GM23338 (cell line): ENCODE results near the gene NUTF2. TPM values are rescaled to one million over a fixed set of nuclear protein-coding genes. Genes with fewer than 3 reads are reported as not detected.

Experiments
- ATAC-seq: fragments of 200-7000 bp; cut with Tn5 transposase; 3 replicates; pipeline ENCODE4 v1.9.1; 2020
- DNase-seq: peaks from one replicate; pipeline ENCODE4 v3.0.0-alpha.2; 2015; ENCODE audit warnings: low spot score
- H2AFZ ChIP-seq: fragments of 200-600 bp; sonication (generic); 2 replicates; pipeline ENCODE4 v1.8.0; 2016; ENCODE audit warnings: antibody characterized with exemption, mild to moderate bottlenecking, moderate library complexity
- H3F3A ChIP-seq: fragments of 200-600 bp; sonication (generic); replicated peaks from 2 replicates; pipeline ENCODE4 v1.8.0; 2017; ENCODE audit warnings: antibody characterized with exemption, mixed run types, low read depth
- H3K27ac ChIP-seq: fragments of 200-600 bp; sonication (generic); 2 replicates; pipeline ENCODE4 v1.6.1; 2016; ENCODE audit warnings: low read depth
- H3K27me3 ChIP-seq: fragments of 200-600 bp; sonication (generic); 2 replicates; pipeline ENCODE4 v1.8.0; 2016; ENCODE audit warnings: mild to moderate bottlenecking, mixed run types, moderate library complexity; ENCODE audit not compliant: insufficient read depth
- H3K36me3 ChIP-seq: fragments of 200-600 bp; sonication (generic); 2 replicates; pipeline ENCODE4 v1.8.0; 2016; ENCODE audit warnings: mild to moderate bottlenecking; ENCODE audit not compliant: insufficient read depth
- H3K4me1 ChIP-seq: fragments of 200-600 bp; sonication (generic); 2 replicates; pipeline ENCODE4 v1.8.0; 2016; ENCODE audit warnings: mild to moderate bottlenecking, moderate library complexity; ENCODE audit not compliant: insufficient read depth
- H3K4me2 ChIP-seq: fragments of 200-600 bp; sonication (generic); 2 replicates; pipeline ENCODE4 v1.7.1; 2017; ENCODE audit warnings: mixed run types
- H3K4me3 ChIP-seq: fragments of 200-600 bp; sonication (generic); 2 replicates; pipeline ENCODE4 v1.6.1; 2016; ENCODE audit warnings: mixed run types
- H3K79me2 ChIP-seq: fragments of 200-600 bp; sonication (generic); replicated peaks from 2 replicates; pipeline ENCODE4 v1.8.0; 2017; ENCODE audit warnings: mild to moderate bottlenecking; ENCODE audit not compliant: insufficient read depth
- H3K9me2 ChIP-seq: fragments of 200-600 bp; sonication (generic); 2 replicates; pipeline ENCODE4 v1.8.0; 2017; ENCODE audit not compliant: insufficient read depth
- H4K20me1 ChIP-seq: fragments of 200-600 bp; sonication (generic); replicated peaks from 2 replicates; pipeline ENCODE4 v1.8.0; 2017; ENCODE audit warnings: mild to moderate bottlenecking; ENCODE audit not compliant: insufficient read depth
- H3K27ac Mint-ChIP-seq: 2 replicates; pipeline ENCODE4 v1.8.0; 2020; ENCODE audit warnings: inconsistent platforms, mild to moderate bottlenecking, moderate library complexity, mixed read lengths
- H3K27me3 Mint-ChIP-seq: 3 replicates; pipeline ENCODE4 v1.8.0; 2022; ENCODE audit warnings: low read depth, mild to moderate bottlenecking, moderate library complexity, mixed read lengths, inconsistent platforms; ENCODE audit not compliant: insufficient read depth, poor library complexity
- H3K36me3 Mint-ChIP-seq: 3 replicates; pipeline ENCODE4 v1.8.0; 2021; ENCODE audit warnings: low read depth, mild to moderate bottlenecking, inconsistent platforms, moderate library complexity, mixed read lengths
- H3K4me1 Mint-ChIP-seq: 3 replicates; pipeline ENCODE4 v1.8.0; 2020; ENCODE audit warnings: mild to moderate bottlenecking, inconsistent platforms, mixed read lengths
- H3K4me3 Mint-ChIP-seq: 3 replicates; pipeline ENCODE4 v1.8.0; 2021; ENCODE audit warnings: moderate library complexity, mild to moderate bottlenecking, inconsistent platforms, mixed read lengths
- H3K9me3 Mint-ChIP-seq: 3 replicates; pipeline ENCODE4 v1.8.0; 2020; ENCODE audit warnings: moderate library complexity, mild to moderate bottlenecking, inconsistent platforms, mixed read lengths
- CREB1 ChIP-seq: fragments of 250-450 bp; sonication (Bioruptor Pico); IDR thresholded peaks from 2 replicates; pipeline ENCODE4 v1.5.0; 2020; ENCODE audit warnings: low read depth, mild to moderate bottlenecking, moderate library complexity
- CTCF ChIP-seq, 2 experiments: fragments of 200-600 bp in 1 of 2; sonication (generic) in 1 of 2; conservative IDR thresholded peaks; 2 replicates each; pipeline versions ENCODE4 v1.5.1 to v1.6.1; 2016 to 2017; ENCODE audit warnings: antibody characterized with exemption in 2 of 2, low read depth in 2 of 2, mild to moderate bottlenecking in 2 of 2, moderate library complexity in 1 of 2
- ETS1 ChIP-seq: IDR thresholded peaks from 2 replicates; pipeline ENCODE4 v1.6.1; 2016; ENCODE audit warnings: antibody characterized with exemption
- EZH2 ChIP-seq: fragments of 200-600 bp; sonication (generic); IDR thresholded peaks from one replicate; pipeline ENCODE4 v1.8.0; 2017; ENCODE audit warnings: antibody characterized with exemption, mild to moderate bottlenecking, low read depth; ENCODE audit not compliant: unreplicated experiment
- EZH2phosphoT487 ChIP-seq: fragments of 200-600 bp; sonication (generic); IDR thresholded peaks from one replicate; pipeline ENCODE4 v1.8.1; 2018; ENCODE audit warnings: antibody characterized with exemption; ENCODE audit not compliant: unreplicated experiment
- JUNB ChIP-seq: IDR thresholded peaks from one replicate; pipeline ENCODE4 v1.6.1; 2016; ENCODE audit warnings: antibody characterized with exemption; ENCODE audit not compliant: unreplicated experiment
- NANOG ChIP-seq: IDR thresholded peaks from 2 replicates; pipeline ENCODE4 v1.6.1; 2016; ENCODE audit warnings: antibody characterized with exemption, borderline replicate concordance
- POLR2AphosphoS5 ChIP-seq: IDR thresholded peaks from 2 replicates; pipeline ENCODE4 v1.6.1; 2016; ENCODE audit warnings: antibody characterized with exemption, low read depth
- REST ChIP-seq: IDR thresholded peaks from one replicate; pipeline ENCODE4 v1.6.1; 2018; ENCODE audit warnings: antibody characterized with exemption; ENCODE audit not compliant: unreplicated experiment
- STAT1 ChIP-seq: IDR thresholded peaks from one replicate; pipeline ENCODE4 v1.6.1; 2016; ENCODE audit warnings: antibody characterized with exemption; ENCODE audit not compliant: unreplicated experiment
- ZNF114 ChIP-seq: fragments of 250-450 bp; sonication (Bioruptor Pico); IDR thresholded peaks from 2 replicates; pipeline ENCODE4 v1.5.0; 2020; ENCODE audit warnings: mild to moderate bottlenecking, moderate library complexity
- ZNF331 ChIP-seq: fragments of 250-450 bp; sonication (Bioruptor Pico); IDR thresholded peaks from 2 replicates; pipeline ENCODE4 v1.5.0; 2020; ENCODE audit warnings: low read depth, mild to moderate bottlenecking, moderate library complexity
- ZNF462 ChIP-seq: fragments of 250-450 bp; sonication (Bioruptor Pico); IDR thresholded peaks from 2 replicates; pipeline ENCODE4 v1.5.0; 2020; ENCODE audit warnings: mild to moderate bottlenecking, moderate library complexity
- polyA plus RNA-seq: library from polyadenylated mRNA; unstranded; fragments of >200 nt; fragmentation: Nextera tagmentation; extraction: Ambion mirVana; gene quantifications from 2 replicates; pipeline ENCODE4 v1.2.1, GENCODE V29; 2016
- total RNA-seq: library from RNA; depleted of rRNA; stranded (reverse); fragments of >200 nt; shearing (Covaris generic); gene quantifications from 2 replicates; pipeline ENCODE4 v1.2.3, GENCODE V29; 2014

NUTF2 gene
- total and polyA plus RNA-seq, 2 experiments from 2014 or later, result 321 to 391 TPM

GRCh38 chr16:67881621-67882161, 35.0 kb downstream of the NUTF2 start:
- Mint-ChIP-seq H3K4me1 (peaks cover 20% of the 10 kb centered on the region), H3K36me3 (peaks cover 60% of the 10 kb centered on the region), H3K27me3 (peaks cover 20% of the 10 kb centered on the region), H3K9me3 (no peaks in the 10 kb centered on the region; the same call in 2 of the 3 replicates), H3K27ac (no peak overlapping the region), H3K4me3 (no peak overlapping the region)
- no peaks in the 10 kb centered on the region for H3K9me2 ChIP-seq
- peaks cover 25% of the 10 kb centered on the region for H3K4me1 ChIP-seq
- peaks cover 25% of the 10 kb centered on the region; the same call in 1 of the 2 replicates for H3F3A ChIP-seq
- H3K4me2 ChIP-seq, result no peak overlapping the region
- TF ChIP-seq ZNF114 (no peak), JUNB (no peak), NANOG (no peak), ZNF462 (CRISPR knock-in tag) (no peak), STAT1 (no peak), CTCF (conservative IDR thresholded peaks at IDR 0.05; ENCODE audit: low read depth in 2 of 2) (no peak), EZH2phosphoT487 (no peak), CREB1 (no peak), ETS1 (no peak), EZH2 (no peak), ZNF331 (CRISPR knock-in tag) (no peak), POLR2AphosphoS5 (no peak), REST (no peak)
- ATAC-seq (no peak), DNase-seq (no peak)
- no peak overlapping the region for H3K27ac ChIP-seq
- no peaks in the 10 kb centered on the region for H3K27me3 ChIP-seq
- H3K36me3 ChIP-seq, result peaks cover 24% of the 10 kb centered on the region; the same call in 1 of the 2 replicates
- no peaks in the 10 kb centered on the region; the same call in 1 of the 2 replicates for H4K20me1 ChIP-seq
- H2AFZ ChIP-seq, result no peak overlapping the region
- H3K79me2 ChIP-seq, result no peaks in the 10 kb centered on the region
- H3K4me3 ChIP-seq, result no peak overlapping the region
